Fibroblast of lung (primary cell): ENCODE data around the gene CCL20. TPM values are rescaled to one million over a fixed set of nuclear protein-coding genes. Genes with fewer than 3 reads are reported as not detected.

Experiments used
- DNase-seq, 2 donors: peaks; one replicate each; pipeline versions ENCODE4 v3.0.0 to v3.0.0-alpha.2; 2010; ENCODE audit warnings: low read depth in 2 of 2
- H2AFZ ChIP-seq: 2 replicates; pipeline ENCODE4 v1.5.1; 2012; ENCODE audit warnings: low read length, control low read depth, inconsistent platforms
- H3K27ac ChIP-seq: 2 replicates; pipeline ENCODE4 v1.5.1; 2011; ENCODE audit warnings: low read length, control low read depth; ENCODE audit not compliant: insufficient read depth
- H3K27me3 ChIP-seq: 2 replicates; pipeline ENCODE4 v1.5.1; 2011; ENCODE audit warnings: mild to moderate bottlenecking, low read length; ENCODE audit not compliant: control insufficient read depth, insufficient read depth
- H3K36me3 ChIP-seq: 2 replicates; pipeline ENCODE4 v1.5.1; 2011; ENCODE audit warnings: low read length; ENCODE audit not compliant: control insufficient read depth, insufficient read depth
- H3K4me1 ChIP-seq: 2 replicates; pipeline ENCODE4 v1.5.1; 2011; ENCODE audit warnings: low read length; ENCODE audit not compliant: control insufficient read depth, insufficient read depth; ENCODE audit errors: extremely low read depth
- H3K4me2 ChIP-seq: 2 replicates; pipeline ENCODE4 v1.5.1; 2011; ENCODE audit warnings: low read length, control low read depth; ENCODE audit not compliant: insufficient read depth; ENCODE audit errors: extremely low read depth
- H3K4me3 ChIP-seq, 4 experiments: fragments of 200-600 bp in 1 of 4; sonication (generic) in 1 of 4; replicated peaks in 1 of 4; 2 replicates each; pipeline ENCODE4 v1.5.1; 2011 to 2016; ENCODE audit warnings: low read length in 4 of 4, low read depth in 3 of 4, mild to moderate bottlenecking in 3 of 4, control low read depth in 2 of 4, inconsistent platforms in 1 of 4, mixed read lengths in 1 of 4; ENCODE audit not compliant: insufficient read depth in 1 of 4; ENCODE audit errors: control extremely low read depth in 1 of 4
- H3K79me2 ChIP-seq: 2 replicates; pipeline ENCODE4 v1.5.1; 2012; ENCODE audit warnings: mild to moderate bottlenecking, low read length, inconsistent platforms; ENCODE audit not compliant: control insufficient read depth, insufficient read depth
- H3K9ac ChIP-seq: 2 replicates; pipeline ENCODE4 v1.5.1; 2011; ENCODE audit warnings: mild to moderate bottlenecking, low read length, control low read depth; ENCODE audit not compliant: insufficient read depth
- H3K9me3 ChIP-seq: 2 replicates; pipeline ENCODE4 v1.5.1; 2012; ENCODE audit warnings: low read depth, low read length; ENCODE audit not compliant: control insufficient read depth, insufficient read depth
- H4K20me1 ChIP-seq: 2 replicates; pipeline ENCODE4 v1.5.1; 2011; ENCODE audit warnings: low read length; ENCODE audit not compliant: control insufficient read depth, insufficient read depth; ENCODE audit errors: extremely low read depth
- EZH2 ChIP-seq: IDR thresholded peaks from 2 replicates; pipeline ENCODE4 v1.5.1; 2012; ENCODE audit warnings: low read length, control low read depth, mild to moderate bottlenecking; ENCODE audit errors: missing control alignments
- polyA plus RNA-seq, 2 donors: library from polyadenylated mRNA; depleted of rRNA in 1 of 2; stranded (reverse) in 1 of 2; unstranded in 1 of 2; fragments of >200 nt; gene quantifications; 2 replicates each; pipeline ENCODE4 v1.2.1, GENCODE V29; 2011 to 2012; ENCODE audit warnings: missing spikeins in 1 of 2
- total RNA-seq: library from RNA; depleted of rRNA; stranded (reverse); fragments of >200 nt; gene quantifications from 2 replicates; pipeline ENCODE4 v1.2.1, GENCODE V29; 2014
- TF ChIP-seq, protein P1 (sequence below), 2 donors: IDR thresholded peaks in 1 of 2; conservative IDR thresholded peaks in 1 of 2; 1 replicate in 1 of 2; 2 replicates in 1 of 2; pipeline ENCODE4 v1.5.1; 2011 to 2012; ENCODE audit warnings: low read length in 2 of 2, control low read depth in 1 of 2, inconsistent platforms in 1 of 2, low read depth in 1 of 2, mild to moderate bottlenecking in 1 of 2

CCL20 gene
- total and polyA plus RNA-seq, 2 donors (not counting 1 experiment from before 2014, with no cell fraction given) = 0.23 TPM; not detected in 1

DNA sequence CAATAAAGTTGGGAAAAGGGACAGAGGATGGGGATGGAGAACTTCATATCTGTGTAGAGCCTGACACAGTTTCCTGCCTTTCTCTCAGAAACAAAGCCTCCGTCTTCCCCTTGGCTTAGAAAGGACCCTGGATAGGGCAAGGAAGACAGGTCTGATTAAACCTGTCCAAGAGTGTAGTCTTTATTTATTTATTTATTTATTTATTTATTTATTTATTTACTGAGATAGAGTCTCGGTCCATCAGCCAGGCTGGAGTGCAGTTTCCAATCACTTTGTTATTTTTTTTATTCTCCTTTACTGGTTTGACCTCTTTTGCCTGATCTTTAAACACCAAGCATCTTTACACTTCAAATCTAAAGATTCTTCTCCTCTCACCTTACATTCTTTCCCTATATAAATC, 10.3 kb downstream of the CCL20 start:
- H3K9me3 ChIP-seq = no peaks in the 10 kb centered on the region
- no peak overlapping the region for H3K4me3 ChIP-seq
- DNase-seq = no peak
- H3K27ac ChIP-seq = no peak overlapping the region
- H4K20me1 ChIP-seq = no peaks in the 10 kb centered on the region
- TF ChIP-seq, protein P1, sequence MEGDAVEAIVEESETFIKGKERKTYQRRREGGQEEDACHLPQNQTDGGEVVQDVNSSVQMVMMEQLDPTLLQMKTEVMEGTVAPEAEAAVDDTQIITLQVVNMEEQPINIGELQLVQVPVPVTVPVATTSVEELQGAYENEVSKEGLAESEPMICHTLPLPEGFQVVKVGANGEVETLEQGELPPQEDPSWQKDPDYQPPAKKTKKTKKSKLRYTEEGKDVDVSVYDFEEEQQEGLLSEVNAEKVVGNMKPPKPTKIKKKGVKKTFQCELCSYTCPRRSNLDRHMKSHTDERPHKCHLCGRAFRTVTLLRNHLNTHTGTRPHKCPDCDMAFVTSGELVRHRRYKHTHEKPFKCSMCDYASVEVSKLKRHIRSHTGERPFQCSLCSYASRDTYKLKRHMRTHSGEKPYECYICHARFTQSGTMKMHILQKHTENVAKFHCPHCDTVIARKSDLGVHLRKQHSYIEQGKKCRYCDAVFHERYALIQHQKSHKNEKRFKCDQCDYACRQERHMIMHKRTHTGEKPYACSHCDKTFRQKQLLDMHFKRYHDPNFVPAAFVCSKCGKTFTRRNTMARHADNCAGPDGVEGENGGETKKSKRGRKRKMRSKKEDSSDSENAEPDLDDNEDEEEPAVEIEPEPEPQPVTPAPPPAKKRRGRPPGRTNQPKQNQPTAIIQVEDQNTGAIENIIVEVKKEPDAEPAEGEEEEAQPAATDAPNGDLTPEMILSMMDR (conservative IDR thresholded peaks at IDR 0.05 in 1 of 2, IDR thresholded peaks at IDR 0.05 in 1 of 2; ENCODE audit: low read depth in 1 of 2, low read length in 2 of 2) = no peak
- TF ChIP-seq EZH2 = no peak
- H3K27me3 ChIP-seq = no peaks in the 10 kb centered on the region
- no peak overlapping the region for H2AFZ ChIP-seq
- no peak overlapping the region for H3K4me2 ChIP-seq
- no peaks in the 10 kb centered on the region for H3K79me2 ChIP-seq
- no peaks in the 10 kb centered on the region for H3K36me3 ChIP-seq
- H3K9ac ChIP-seq = no peak overlapping the region
- H3K4me1 ChIP-seq = peaks cover 3% of the 10 kb centered on the region

DNA sequence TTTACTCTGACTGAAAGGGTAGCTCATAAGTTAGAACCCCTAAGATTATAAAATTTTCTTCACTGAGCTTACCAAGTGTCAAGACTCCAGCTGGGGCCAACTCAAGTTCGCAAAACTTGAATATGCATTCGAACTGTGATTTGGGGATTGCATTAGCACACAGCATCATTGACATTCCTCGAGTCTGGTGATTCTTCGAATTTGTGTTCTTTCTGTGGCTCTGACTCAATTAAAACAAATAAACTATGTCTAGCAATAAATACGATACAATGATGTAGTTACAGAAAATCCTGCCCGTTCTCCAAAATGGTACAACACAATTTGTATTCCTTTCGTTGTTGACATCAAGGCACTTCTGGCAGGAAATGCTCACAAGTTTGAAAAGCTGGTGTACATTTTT, 11.1 kb downstream of the CCL20 start:
- DNase-seq = peak in 1 of 2 donors; percentile 89
- Histone ChIP-seq H3K9me3 (no peaks in the 10 kb centered on the region), H4K20me1 (no peaks in the 10 kb centered on the region)

DNA sequence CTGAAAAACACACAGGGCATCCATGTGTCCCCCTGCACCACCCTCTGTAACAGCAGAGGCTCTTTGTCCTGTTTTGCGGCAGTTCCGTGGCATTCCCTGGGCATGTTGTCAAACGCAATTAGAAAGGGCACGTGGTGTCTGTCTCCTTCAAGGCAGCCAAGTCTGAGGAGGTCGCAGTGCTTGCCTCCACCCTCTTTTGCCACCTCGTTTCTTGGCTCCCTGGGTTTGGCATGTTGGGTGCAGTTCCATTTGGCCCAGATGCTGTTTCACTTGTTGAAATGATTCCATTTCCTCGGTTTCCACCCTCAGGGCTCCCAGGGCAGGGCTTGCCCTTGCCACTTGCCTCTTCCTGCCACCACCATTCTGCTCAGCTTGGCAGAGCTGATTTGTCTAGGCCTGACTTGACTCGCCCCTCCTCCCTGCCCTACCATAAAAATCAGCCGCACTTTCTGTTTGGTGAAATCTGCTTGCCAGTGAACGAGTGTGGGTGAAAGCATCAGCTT, 12.4 kb downstream of the CCL20 start:
- H3K79me2 ChIP-seq = no peaks in the 10 kb centered on the region
- H3K9ac ChIP-seq = no peak overlapping the region
- H3K27me3 ChIP-seq = no peaks in the 10 kb centered on the region
- H3K4me1 ChIP-seq = no peaks in the 10 kb centered on the region
- H3K27ac ChIP-seq = no peak overlapping the region
- H2AFZ ChIP-seq = peak overlapping the region; percentile 30
- H4K20me1 ChIP-seq = no peaks in the 10 kb centered on the region
- H3K9me3 ChIP-seq = no peaks in the 10 kb centered on the region
- H3K4me3 ChIP-seq = no peak overlapping the region
- H3K4me2 ChIP-seq = no peak overlapping the region
- H3K36me3 ChIP-seq = no peaks in the 10 kb centered on the region
- no peak for DNase-seq
- no peak for TF ChIP-seq EZH2
- TF ChIP-seq, protein P1 (conservative IDR thresholded peaks at IDR 0.05 in 1 of 2, IDR thresholded peaks at IDR 0.05 in 1 of 2; ENCODE audit: low read depth in 1 of 2, low read length in 2 of 2) = no peak

More for the DNA sequence above, 11.1 kb downstream of the CCL20 start:
- Histone ChIP-seq H3K4me2 (no peak overlapping the region), H3K79me2 (no peaks in the 10 kb centered on the region), H2AFZ (no peak overlapping the region), H3K4me1 (no peaks in the 10 kb centered on the region), H3K27me3 (no peaks in the 10 kb centered on the region), H3K27ac (no peak overlapping the region), H3K9ac (no peak overlapping the region), H3K4me3 (no peak overlapping the region), H3K36me3 (no peaks in the 10 kb centered on the region)
- TF ChIP-seq EZH2 = no peak
- TF ChIP-seq, protein P1 (conservative IDR thresholded peaks at IDR 0.05 in 1 of 2, IDR thresholded peaks at IDR 0.05 in 1 of 2; ENCODE audit: low read depth in 1 of 2, low read length in 2 of 2) = no peak
